ENCODE data around the gene MORF4L1. TPM values are rescaled to one million over a fixed set of nuclear protein-coding genes. Genes with fewer than 3 reads are reported as not detected.
"Not testable (repeated sequence)": the region's sequence is repeated elsewhere in the genome, so short reads cannot be mapped to it uniquely, and the experiment has no call there.

Gene MORF4L1
- total RNA-seq, 1 experiment from 2014 or later, result 360 TPM

GRCh38 chr15:78895471-78895870 is 22.8 kb downstream of the MORF4L1 start:
- ChIA-PET POLR2A (no interaction called here), CTCF (no interaction called here)
- in situ Hi-C loops (cut with HindIII; ENCODE audit: low pct_unique_long_range_greater_than_20kb, low sequenced_read_pairs), result no loop called here
- TF ChIP-seq SIN3A (IDR thresholded peaks at IDR 0.05; ENCODE audit: borderline replicate concordance, insufficient read depth, low read depth, low read length), result no peak
- TF ChIP-seq TCF7L2 (IDR thresholded peaks at IDR 0.05; ENCODE audit: low read depth, low read length), result no peak
- TF ChIP-seq REST (IDR thresholded peaks at IDR 0.05; ENCODE audit: insufficient read depth in 1 of 2, low read depth in 2 of 2, low read length in 1 of 2), result no peak
- no peak for TF ChIP-seq POLR2AphosphoS5 (IDR thresholded peaks at IDR 0.05; ENCODE audit: low read depth, low read length)
- no peak for TF ChIP-seq CTCF (IDR thresholded peaks at IDR 0.05)
- ATAC-seq (no peak), DNase-seq (ENCODE audit: low read depth, low spot score) (no peak)
- BruUV-seq (replicated peaks), result no TSS peak
- intact Hi-C loops (cut with micrococcal nuclease; ENCODE audit: unreplicated experiment), result no loop called here
- H3K9me3 ChIP-seq (ENCODE audit: control insufficient read depth, insufficient read depth, low read depth, low read length), result no peaks in the 10 kb centered on the region
- H3K27ac ChIP-seq (ENCODE audit: low read length), result no peak overlapping the region
- no peak overlapping the region for H3K4me3 ChIP-seq (ENCODE audit: low read depth in 2 of 2, low read length in 2 of 2)
- H3K4me1 ChIP-seq (ENCODE audit: control insufficient read depth, insufficient read depth, low read length), result no peaks in the 10 kb centered on the region
- H3K27me3 ChIP-seq (ENCODE audit: control insufficient read depth, insufficient read depth, low read length), result no peaks in the 10 kb centered on the region
- peaks cover 74% of the 10 kb centered on the region for H3K36me3 ChIP-seq (ENCODE audit: control insufficient read depth, insufficient read depth, low read length)

GRCh38 chr15:78898540-78898939 is 25.9 kb downstream of the MORF4L1 start:
- H3K4me1 ChIP-seq (ENCODE audit: control insufficient read depth, insufficient read depth, low read length), result no peaks in the 10 kb centered on the region
- no peak for ATAC-seq
- no peak for DNase-seq (ENCODE audit: low read depth, low spot score)
- in situ Hi-C loops (cut with HindIII; ENCODE audit: low pct_unique_long_range_greater_than_20kb, low sequenced_read_pairs) (no loop called here), intact Hi-C loops (cut with micrococcal nuclease; ENCODE audit: unreplicated experiment) (no loop called here)
- no peaks in the 10 kb centered on the region for H3K9me3 ChIP-seq (ENCODE audit: control insufficient read depth, insufficient read depth, low read depth, low read length)
- BruUV-seq (replicated peaks), result no TSS peak
- H3K36me3 ChIP-seq (ENCODE audit: control insufficient read depth, insufficient read depth, low read length), result peaks cover 50% of the 10 kb centered on the region
- H3K4me3 ChIP-seq (ENCODE audit: low read depth in 2 of 2, low read length in 2 of 2), result no peak overlapping the region
- ChIA-PET CTCF (no interaction called here), POLR2A (no interaction called here)
- no peak for TF ChIP-seq CTCF (IDR thresholded peaks at IDR 0.05)
- no peak for TF ChIP-seq POLR2AphosphoS5 (IDR thresholded peaks at IDR 0.05; ENCODE audit: low read depth, low read length)
- TF ChIP-seq TCF7L2 (IDR thresholded peaks at IDR 0.05; ENCODE audit: low read depth, low read length), result no peak
- TF ChIP-seq SIN3A (IDR thresholded peaks at IDR 0.05; ENCODE audit: borderline replicate concordance, insufficient read depth, low read depth, low read length), result no peak
- no peak for TF ChIP-seq REST (IDR thresholded peaks at IDR 0.05; ENCODE audit: insufficient read depth in 1 of 2, low read depth in 2 of 2, low read length in 1 of 2)
- H3K27ac ChIP-seq (ENCODE audit: low read length), result no peak overlapping the region
- no peaks in the 10 kb centered on the region for H3K27me3 ChIP-seq (ENCODE audit: control insufficient read depth, insufficient read depth, low read length)

GRCh38 chr15:78900819-78901533 is 28.3 kb downstream of the MORF4L1 start:
- H3K4me3 ChIP-seq (ENCODE audit: low read depth in 2 of 2, low read length in 2 of 2); POLR2A ChIA-PET; DNase-seq (ENCODE audit: low read depth, low spot score); in situ Hi-C loops (cut with HindIII; ENCODE audit: low pct_unique_long_range_greater_than_20kb, low sequenced_read_pairs); H3K27me3 ChIP-seq (ENCODE audit: control insufficient read depth, insufficient read depth, low read length); ATAC-seq; BruUV-seq (replicated peaks); H3K27ac ChIP-seq (ENCODE audit: low read length); intact Hi-C loops (cut with micrococcal nuclease; ENCODE audit: unreplicated experiment); H3K4me1 ChIP-seq (ENCODE audit: control insufficient read depth, insufficient read depth, low read length); H3K9me3 ChIP-seq (ENCODE audit: control insufficient read depth, insufficient read depth, low read depth, low read length): not testable (repeated sequence)
- CTCF ChIA-PET, result interaction anchor here (1.1 kb wide), 1 partner anchor 10 kb away, joined by 4 read pairs; no protein-coding TSS in a partner anchor
- peaks cover 47% of the 10 kb centered on the region for H3K36me3 ChIP-seq (ENCODE audit: control insufficient read depth, insufficient read depth, low read length)

All from Panc1 (cell line).